Hematopoietic multipotent progenitor cell (in vitro differentiated cells): ENCODE data around the gene SMAD3. TPM values are rescaled to one million over a fixed set of nuclear protein-coding genes. Genes with fewer than 3 reads are reported as not detected.
A peak's percentile ranks its signal among the peaks of the same experiment; 100 is the strongest.

Experiments
- DNase-seq, 3 donors: peaks; one replicate each; pipeline ENCODE4 v3.0.0-alpha.2; 2011 to 2015; ENCODE audit warnings: low read depth in 2 of 3, low spot score in 2 of 3
- total RNA-seq: library from RNA; depleted of rRNA; stranded (reverse); fragments of >200 nt; gene quantifications from one replicate; pipeline ENCODE4 v1.2.3, GENCODE V29; 2012

Gene SMAD3
- total RNA-seq, 1 donor, result 54.7 TPM

- DNase-seq, result peak in 1 of 3 donors; percentile 7
Measured at GRCh38 chr15:67033571-67034044, 31.8 kb upstream of the SMAD3 start.

GRCh38 chr15:67035886-67036285, 29.5 kb upstream of the SMAD3 start:
- DNase-seq, result no peak

GRCh38 chr15:67036775-67037555, 28.4 kb upstream of the SMAD3 start:
- peak in 1 of 3 donors; percentile 40 for DNase-seq

- DNase-seq, result no peak
Measured at GRCh38 chr15:67037694-67038093, 27.7 kb upstream of the SMAD3 start.

GRCh38 chr15:67038736-67039135, 26.7 kb upstream of the SMAD3 start:
- peak in 1 of 3 donors; percentile 35 for DNase-seq

GRCh38 chr15:67039384-67040075, 25.9 kb upstream of the SMAD3 start:
- peak in 2 of 3 donors; percentile 36 to 82 for DNase-seq

- DNase-seq, result no peak
Measured at GRCh38 chr15:67040277-67040676, 25.1 kb upstream of the SMAD3 start.

- peak in 2 of 3 donors; percentile 33 to 48 for DNase-seq
Measured at GRCh38 chr15:67042551-67043142, 22.8 kb upstream of the SMAD3 start.

- DNase-seq, result no peak
Measured at GRCh38 chr15:67043939-67044771, 21.2 kb upstream of the SMAD3 start.

- no peak for DNase-seq
Measured at GRCh38 chr15:67047149-67047661, 18.2 kb upstream of the SMAD3 start.

- DNase-seq, result no peak
Measured at GRCh38 chr15:67048281-67049279, 16.8 kb upstream of the SMAD3 start.

GRCh38 chr15:67049351-67050044, 15.9 kb upstream of the SMAD3 start:
- no peak for DNase-seq

- DNase-seq, result no peak
Measured at GRCh38 chr15:67050062-67050461, 15.3 kb upstream of the SMAD3 start.

GRCh38 chr15:67050522-67051087, 14.8 kb upstream of the SMAD3 start:
- no peak for DNase-seq

GRCh38 chr15:67051088-67052045, 14.0 kb upstream of the SMAD3 start:
- peak in 1 of 3 donors; percentile 31 for DNase-seq

GRCh38 chr15:67054676-67055075, 10.7 kb upstream of the SMAD3 start:
- no peak for DNase-seq

- no peak for DNase-seq
Measured at GRCh38 chr15:67059127-67059553, 6.3 kb upstream of the SMAD3 start.
